D341Med (cell line): Measurements from ENCODE around the gene CCDC107.
"Not testable (repeated sequence)": the region's sequence is repeated elsewhere in the genome, so short reads cannot be mapped to it uniquely, and the experiment has no call there.

ENCODE experiments used
- DNase-seq: peaks from one replicate; pipeline ENCODE4 v3.0.0; 2012; ENCODE audit warnings: low spot score

Gene CCDC107

GRCh38 chr9:35658137-35658967 is at the start of gene CCDC107:
TSS of gene CCDC107 (plus strand) at chr9:35658292. CDS start at chr9:35658380, 88 bp downstream.
- peak; percentile 99 for DNase-seq

- DNase-seq = no peak
Observed at GRCh38 chr9:35609001-35609819, 48.9 kb upstream of the CCDC107 start.

GRCh38 chr9:35609820-35610163 is 48.3 kb upstream of the CCDC107 start:
- DNase-seq = no peak

GRCh38 chr9:35611230-35611797 is 46.8 kb upstream of the CCDC107 start:
- DNase-seq = peak; percentile 65

GRCh38 chr9:35612066-35612465 is 46.0 kb upstream of the CCDC107 start:
- not testable (repeated sequence) for DNase-seq

- DNase-seq = no peak
Observed at GRCh38 chr9:35612843-35613242, 45.2 kb upstream of the CCDC107 start.

GRCh38 chr9:35615981-35616680 is 42.0 kb upstream of the CCDC107 start:
- DNase-seq = no peak

GRCh38 chr9:35616681-35617459 is 41.2 kb upstream of the CCDC107 start:
- DNase-seq = peak; percentile 72

GRCh38 chr9:35617548-35617947 is 40.5 kb upstream of the CCDC107 start:
- DNase-seq = no peak

- no peak for DNase-seq
Observed at GRCh38 chr9:35618325-35618727, 39.8 kb upstream of the CCDC107 start, which contains the start of gene CD72. TSS of gene CD72 (minus strand) at chr9:35618413. CDS start at chr9:35618303, 110 bp downstream.

- DNase-seq = no peak
Observed at GRCh38 chr9:35618854-35619799, 39.0 kb upstream of the CCDC107 start.

- DNase-seq = no peak
Observed at GRCh38 chr9:35619800-35620158, 38.3 kb upstream of the CCDC107 start.

GRCh38 chr9:35627575-35627974 is 30.5 kb upstream of the CCDC107 start:
- DNase-seq = no peak

GRCh38 chr9:35628389-35628991 is 29.6 kb upstream of the CCDC107 start:
- DNase-seq = no peak

- DNase-seq = no peak
Observed at GRCh38 chr9:35629597-35629996, 28.5 kb upstream of the CCDC107 start.

GRCh38 chr9:35635730-35636129 is 22.4 kb upstream of the CCDC107 start:
- DNase-seq = no peak

GRCh38 chr9:35636135-35636876 is 21.8 kb upstream of the CCDC107 start:
- DNase-seq = no peak

GRCh38 chr9:35636877-35637246 is 21.2 kb upstream of the CCDC107 start:
- not testable (repeated sequence) for DNase-seq

- not testable (repeated sequence) for DNase-seq
Observed at GRCh38 chr9:35637427-35637955, 20.6 kb upstream of the CCDC107 start.
